Omental fat pad (tissue), 4 donors: Measurements from ENCODE around the gene INPP5J. TPM values are rescaled to one million over a fixed set of nuclear protein-coding genes. Genes with fewer than 3 reads are reported as not detected.

Experiments used
- ATAC-seq: fragments of 150-250 bp; one replicate; pipeline ENCODE4 v1.9.1; 2016; ENCODE audit warnings: mild to moderate bottlenecking, moderate library complexity; ENCODE audit not compliant: low FRiP score
- DNase-seq: peaks from one replicate; pipeline ENCODE4 v3.0.0-alpha.2; 2019; ENCODE audit warnings: low spot score
- total RNA-seq, 4 donors: library from RNA; depleted of rRNA; stranded (reverse); fragments of >200 nt; gene quantifications; one replicate each; pipeline ENCODE4 v1.1.0, GENCODE V29; 2016
- TF ChIP-seq, protein P1 (sequence below), 3 donors: fragments of 450-650 bp; IDR thresholded peaks; one replicate each; pipeline ENCODE4 v1.5.1; 2016 to 2017; ENCODE audit warnings: antibody characterized with exemption in 3 of 3, mild to moderate bottlenecking in 3 of 3, moderate library complexity in 2 of 3

The INPP5J gene
- total RNA-seq, 4 donors from 2014 or later: 0.24 to 0.84 (median 0.42) TPM

DNA sequence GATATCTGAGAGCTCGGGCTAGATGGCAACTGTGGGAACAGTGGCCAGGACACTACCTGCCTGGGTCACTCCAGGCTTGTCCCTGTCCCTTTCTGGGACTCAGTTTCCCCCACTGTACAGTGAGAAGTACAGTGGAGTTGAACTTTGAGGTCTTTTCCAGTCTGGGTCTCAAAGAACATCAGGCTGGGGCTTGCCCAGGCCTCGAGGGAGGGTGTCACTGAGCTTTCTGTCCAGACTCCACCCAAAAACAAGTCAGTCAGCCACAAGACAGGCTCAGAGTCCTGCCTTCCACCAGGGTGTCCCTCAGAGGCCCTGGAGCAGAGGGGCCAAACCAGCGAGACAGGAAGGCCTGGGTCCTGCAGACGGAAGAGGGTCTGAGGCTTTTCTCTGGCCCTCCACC, 19.5 kb downstream of the INPP5J start:
- TF ChIP-seq, protein P1, sequence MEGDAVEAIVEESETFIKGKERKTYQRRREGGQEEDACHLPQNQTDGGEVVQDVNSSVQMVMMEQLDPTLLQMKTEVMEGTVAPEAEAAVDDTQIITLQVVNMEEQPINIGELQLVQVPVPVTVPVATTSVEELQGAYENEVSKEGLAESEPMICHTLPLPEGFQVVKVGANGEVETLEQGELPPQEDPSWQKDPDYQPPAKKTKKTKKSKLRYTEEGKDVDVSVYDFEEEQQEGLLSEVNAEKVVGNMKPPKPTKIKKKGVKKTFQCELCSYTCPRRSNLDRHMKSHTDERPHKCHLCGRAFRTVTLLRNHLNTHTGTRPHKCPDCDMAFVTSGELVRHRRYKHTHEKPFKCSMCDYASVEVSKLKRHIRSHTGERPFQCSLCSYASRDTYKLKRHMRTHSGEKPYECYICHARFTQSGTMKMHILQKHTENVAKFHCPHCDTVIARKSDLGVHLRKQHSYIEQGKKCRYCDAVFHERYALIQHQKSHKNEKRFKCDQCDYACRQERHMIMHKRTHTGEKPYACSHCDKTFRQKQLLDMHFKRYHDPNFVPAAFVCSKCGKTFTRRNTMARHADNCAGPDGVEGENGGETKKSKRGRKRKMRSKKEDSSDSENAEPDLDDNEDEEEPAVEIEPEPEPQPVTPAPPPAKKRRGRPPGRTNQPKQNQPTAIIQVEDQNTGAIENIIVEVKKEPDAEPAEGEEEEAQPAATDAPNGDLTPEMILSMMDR (IDR thresholded peaks at IDR 0.05): no peak
- no peak for ATAC-seq
- no peak for DNase-seq

DNA sequence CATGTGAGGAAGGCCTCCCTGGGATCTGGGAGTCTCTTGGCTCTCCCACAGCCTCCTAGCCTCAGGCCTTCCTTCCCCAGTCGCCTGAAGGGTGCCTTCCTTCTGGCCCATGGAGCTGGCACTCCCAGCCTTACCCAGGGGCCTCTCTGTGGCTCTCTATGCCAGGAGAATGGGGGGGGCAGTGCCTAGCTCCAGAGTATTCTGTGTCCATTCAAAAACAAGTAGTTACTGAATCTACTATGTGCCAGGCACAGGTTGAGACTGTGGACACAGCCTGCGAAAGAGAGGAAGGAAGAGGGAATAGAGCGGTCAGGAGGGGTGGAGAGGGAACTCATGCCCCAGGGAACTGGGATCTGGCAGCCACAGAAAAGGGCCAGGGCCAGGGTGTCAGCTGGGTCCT, 20.3 kb downstream of the INPP5J start:
- TF ChIP-seq, protein P1 (IDR thresholded peaks at IDR 0.05): no peak
- DNase-seq (no peak), ATAC-seq (no peak)

DNA sequence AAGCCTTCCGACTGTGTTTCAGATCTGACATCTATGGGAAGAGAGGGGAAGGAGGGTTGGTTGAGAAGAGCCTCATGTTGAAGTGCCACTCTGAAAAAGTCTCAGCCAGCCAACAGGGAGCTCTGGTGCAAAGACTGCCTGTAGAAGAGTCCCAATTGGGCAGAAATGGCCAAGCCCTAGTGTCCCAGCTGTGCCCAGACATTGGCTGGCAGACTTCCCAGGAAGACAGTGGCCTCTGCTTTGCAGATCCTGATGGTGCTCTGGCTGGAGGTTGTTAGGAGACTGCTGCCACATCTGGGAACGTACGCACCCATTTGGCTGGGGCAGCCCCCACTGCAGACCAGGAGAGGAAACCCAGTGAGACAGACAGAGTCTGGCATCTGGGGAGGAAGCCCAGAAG, 20.8 kb downstream of the INPP5J start:
- ATAC-seq: no peak
- no peak for DNase-seq
- TF ChIP-seq, protein P1 (IDR thresholded peaks at IDR 0.05): no peak

DNA sequence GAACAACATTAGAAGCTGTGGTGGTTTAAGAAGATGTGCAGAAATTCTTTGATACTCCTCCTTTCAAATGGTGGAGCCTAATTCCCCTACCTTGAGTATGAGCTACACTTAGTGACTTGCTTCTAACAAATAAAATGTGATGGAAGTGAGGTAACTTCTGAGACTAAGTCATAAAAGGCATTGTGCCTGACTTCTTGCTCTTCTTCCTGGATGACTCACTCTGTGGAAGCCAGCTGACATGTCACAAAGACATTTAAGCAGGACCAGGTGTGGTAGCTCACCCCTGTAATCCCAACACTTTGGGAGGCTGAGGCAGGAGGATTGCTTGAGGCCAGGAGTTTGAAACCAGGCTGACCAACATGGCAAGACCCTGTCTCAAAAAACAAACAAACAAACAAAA, 21.5 kb downstream of the INPP5J start:
- DNase-seq (no peak), ATAC-seq (no peak)
- TF ChIP-seq, protein P1 (IDR thresholded peaks at IDR 0.05): no peak

DNA sequence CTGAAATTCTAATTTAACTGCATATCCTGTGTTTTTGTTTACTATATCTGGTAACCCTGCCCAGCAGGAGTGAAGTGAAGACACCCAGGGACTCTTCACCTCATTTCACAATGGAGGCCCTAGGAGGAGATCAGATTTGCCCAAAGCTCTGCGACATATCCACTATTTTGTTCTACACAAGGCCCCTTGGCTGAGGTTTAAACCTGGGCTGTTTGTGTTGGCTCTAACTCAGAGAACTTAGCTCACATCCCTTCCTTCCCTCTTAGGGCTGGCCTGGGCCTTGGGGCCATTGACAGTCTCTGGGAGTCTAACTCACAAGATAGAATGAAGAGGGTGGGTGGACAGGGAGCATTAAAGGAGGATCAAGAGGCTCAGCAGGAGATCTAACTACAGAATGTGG, 25.7 kb downstream of the INPP5J start:
- TF ChIP-seq, protein P1 (IDR thresholded peaks at IDR 0.05): no peak
- ATAC-seq (no peak), DNase-seq (no peak)

DNA sequence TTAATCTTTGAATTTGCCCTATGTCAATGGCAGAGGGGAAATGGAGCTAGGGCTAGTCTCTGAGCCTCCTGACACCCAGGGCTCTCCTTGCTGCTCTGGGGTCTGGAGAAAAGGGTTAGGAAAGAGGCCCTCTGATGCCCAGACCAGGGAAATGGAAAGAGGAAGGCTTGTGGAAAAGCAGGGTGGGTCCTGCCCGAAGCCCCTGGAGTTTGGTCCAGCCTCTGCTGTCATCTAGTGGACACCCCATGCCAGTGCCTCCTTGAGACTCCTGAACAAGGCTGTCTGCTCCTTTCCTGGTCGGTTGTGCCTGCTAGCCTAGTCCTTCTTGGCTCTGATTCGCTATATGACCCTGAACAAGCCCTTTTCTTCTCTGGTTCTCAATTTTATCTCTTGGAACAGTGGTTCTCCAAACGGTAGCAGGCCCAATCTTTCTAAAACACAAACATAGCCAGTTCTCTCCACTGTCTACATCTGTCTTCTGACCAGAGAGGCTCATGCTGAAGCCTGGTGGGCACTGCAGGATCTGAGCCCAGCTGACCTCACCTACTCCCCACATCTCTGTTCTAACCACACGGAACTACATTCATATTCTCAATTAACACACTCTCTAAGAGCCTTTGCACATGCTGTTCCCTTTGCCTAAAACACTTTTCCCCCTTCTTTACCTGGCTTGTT, 26.3 kb downstream of the INPP5J start:
- TF ChIP-seq, protein P1 (IDR thresholded peaks at IDR 0.05): peak in 2 of 3 donors; percentile 21
- DNase-seq (no peak), ATAC-seq (peak; percentile 73)

DNA sequence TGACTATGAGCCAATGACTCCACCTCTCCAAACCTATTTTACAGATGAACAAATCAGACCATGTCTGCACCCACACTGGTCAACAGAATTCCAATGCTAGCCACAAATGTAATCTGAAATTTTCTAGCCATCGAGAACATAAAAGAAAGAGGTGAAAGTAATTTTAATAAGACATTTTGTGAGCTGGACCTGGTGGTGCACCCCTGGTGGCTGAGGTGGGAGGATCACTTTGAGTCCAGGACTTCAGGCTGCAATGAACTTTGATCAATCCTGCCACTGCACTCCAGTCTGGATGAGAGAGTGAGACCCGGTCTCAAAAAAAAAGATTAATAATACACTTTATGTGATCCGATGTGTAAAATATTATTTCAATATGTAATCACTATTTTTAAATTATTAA, 27.8 kb downstream of the INPP5J start:
- ATAC-seq (no peak), DNase-seq (no peak)
- TF ChIP-seq, protein P1 (IDR thresholded peaks at IDR 0.05): no peak
